ENCODE data around the gene CCDC188. TPM values are rescaled to one million over a fixed set of nuclear protein-coding genes. Genes with fewer than 3 reads are reported as not detected.

Gene CCDC188
- total RNA-seq, 1 donor from 2014 or later = 8.6 TPM

GRCh38 chr22:20130319-20130718 is 20.5 kb downstream of the CCDC188 start:
- Mint-ChIP-seq H3K36me3 (ENCODE audit: low read depth) (peaks cover 9% of the 10 kb centered on the region), H3K4me3 (peak overlapping the region; percentile 81), H3K27me3 (ENCODE audit: low read depth) (peaks cover 5% of the 10 kb centered on the region), H3K9me3 (no peaks in the 10 kb centered on the region), H3K4me1 (peaks cover 7% of the 10 kb centered on the region), H3K27ac (ENCODE audit: unreplicated experiment) (no peak overlapping the region)
- TF ChIP-seq, protein P1, sequence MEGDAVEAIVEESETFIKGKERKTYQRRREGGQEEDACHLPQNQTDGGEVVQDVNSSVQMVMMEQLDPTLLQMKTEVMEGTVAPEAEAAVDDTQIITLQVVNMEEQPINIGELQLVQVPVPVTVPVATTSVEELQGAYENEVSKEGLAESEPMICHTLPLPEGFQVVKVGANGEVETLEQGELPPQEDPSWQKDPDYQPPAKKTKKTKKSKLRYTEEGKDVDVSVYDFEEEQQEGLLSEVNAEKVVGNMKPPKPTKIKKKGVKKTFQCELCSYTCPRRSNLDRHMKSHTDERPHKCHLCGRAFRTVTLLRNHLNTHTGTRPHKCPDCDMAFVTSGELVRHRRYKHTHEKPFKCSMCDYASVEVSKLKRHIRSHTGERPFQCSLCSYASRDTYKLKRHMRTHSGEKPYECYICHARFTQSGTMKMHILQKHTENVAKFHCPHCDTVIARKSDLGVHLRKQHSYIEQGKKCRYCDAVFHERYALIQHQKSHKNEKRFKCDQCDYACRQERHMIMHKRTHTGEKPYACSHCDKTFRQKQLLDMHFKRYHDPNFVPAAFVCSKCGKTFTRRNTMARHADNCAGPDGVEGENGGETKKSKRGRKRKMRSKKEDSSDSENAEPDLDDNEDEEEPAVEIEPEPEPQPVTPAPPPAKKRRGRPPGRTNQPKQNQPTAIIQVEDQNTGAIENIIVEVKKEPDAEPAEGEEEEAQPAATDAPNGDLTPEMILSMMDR (conservative IDR thresholded peaks at IDR 0.05) = no peak
- no peak for DNase-seq (ENCODE audit: low read depth, low spot score)

- H3K27ac Mint-ChIP-seq (ENCODE audit: unreplicated experiment) = no peak overlapping the region
- TF ChIP-seq, protein P1 (conservative IDR thresholded peaks at IDR 0.05) = no peak
- H3K9me3 Mint-ChIP-seq = no peaks in the 10 kb centered on the region
- H3K4me1 Mint-ChIP-seq = peaks cover 7% of the 10 kb centered on the region
- peak overlapping the region; percentile 81 for H3K4me3 Mint-ChIP-seq
- DNase-seq (ENCODE audit: low read depth, low spot score) = no peak
- peaks cover 9% of the 10 kb centered on the region for H3K36me3 Mint-ChIP-seq (ENCODE audit: low read depth)
- H3K27me3 Mint-ChIP-seq (ENCODE audit: low read depth) = peaks cover 5% of the 10 kb centered on the region
These were observed 21.2 kb downstream of the CCDC188 start for GRCh38 chr22:20129747-20130014.

GRCh38 chr22:20128902-20129746 is 21.7 kb downstream of the CCDC188 start:
- Mint-ChIP-seq H3K4me3 (peak overlapping the region; percentile 81), H3K27ac (ENCODE audit: unreplicated experiment) (no peak overlapping the region), H3K27me3 (ENCODE audit: low read depth) (peaks cover 5% of the 10 kb centered on the region), H3K4me1 (peaks cover 7% of the 10 kb centered on the region), H3K9me3 (no peaks in the 10 kb centered on the region), H3K36me3 (ENCODE audit: low read depth) (peaks cover 9% of the 10 kb centered on the region)
- TF ChIP-seq, protein P1 (conservative IDR thresholded peaks at IDR 0.05) = peak; percentile 51
- peak; percentile 41 for DNase-seq (ENCODE audit: low read depth, low spot score)

DNA sequence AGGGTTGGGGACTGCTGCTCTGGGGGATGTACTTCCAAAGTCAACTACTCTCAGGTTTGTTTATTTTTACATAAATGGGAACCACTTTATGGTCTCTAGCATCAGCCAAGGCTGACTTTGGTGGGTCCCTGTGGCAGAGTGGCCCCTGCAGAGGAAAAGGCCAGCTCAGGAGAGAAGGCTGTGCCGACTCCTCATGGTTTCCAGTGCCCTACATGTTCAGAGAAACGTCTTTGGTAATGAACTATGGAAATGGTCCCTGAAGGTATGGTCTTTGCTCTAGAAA is 22.3 kb downstream of the CCDC188 start:
- H3K4me1 Mint-ChIP-seq = peaks cover 7% of the 10 kb centered on the region
- TF ChIP-seq, protein P1 (conservative IDR thresholded peaks at IDR 0.05) = no peak

GRCh38 chr22:20127869-20128618 is 22.8 kb downstream of the CCDC188 start:
- no peak for DNase-seq (ENCODE audit: low read depth, low spot score)
- Mint-ChIP-seq H3K27ac (ENCODE audit: unreplicated experiment) (no peak overlapping the region), H3K27me3 (ENCODE audit: low read depth) (peaks cover 5% of the 10 kb centered on the region), H3K4me3 (peak overlapping the region; percentile 81), H3K4me1 (peaks cover 3% of the 10 kb centered on the region), H3K36me3 (ENCODE audit: low read depth) (peaks cover 9% of the 10 kb centered on the region), H3K9me3 (no peaks in the 10 kb centered on the region)
- TF ChIP-seq, protein P1 (conservative IDR thresholded peaks at IDR 0.05) = no peak

More for the DNA sequence above, 22.3 kb downstream of the CCDC188 start:
- no peak for DNase-seq (ENCODE audit: low read depth, low spot score)
- peaks cover 5% of the 10 kb centered on the region for H3K27me3 Mint-ChIP-seq (ENCODE audit: low read depth)
- H3K9me3 Mint-ChIP-seq = no peaks in the 10 kb centered on the region
- H3K27ac Mint-ChIP-seq (ENCODE audit: unreplicated experiment) = no peak overlapping the region
- peak overlapping the region; percentile 81 for H3K4me3 Mint-ChIP-seq
- peaks cover 9% of the 10 kb centered on the region for H3K36me3 Mint-ChIP-seq (ENCODE audit: low read depth)
